PFSK-1 (cell line): ENCODE data around the gene PPP2R2B.

Source experiments
- FOXP2 ChIP-seq: optimal IDR thresholded peaks from 2 replicates; pipeline ENCODE3; 2011; ENCODE audit warnings: borderline replicate concordance, control low read depth, inconsistent platforms; ENCODE audit not compliant: insufficient read depth; ENCODE audit errors: extremely low read length, extremely low read depth
- POLR2AphosphoS5 ChIP-seq: IDR thresholded peaks from 2 replicates; pipeline ENCODE4 v1.6.1; 2012; ENCODE audit warnings: low read depth, mild to moderate bottlenecking, control low read depth, low read length, moderate library complexity
- SIN3A ChIP-seq: IDR thresholded peaks from 2 replicates; pipeline ENCODE4 v1.6.1; 2012; ENCODE audit warnings: mild to moderate bottlenecking, low read length, moderate library complexity, borderline replicate concordance; ENCODE audit not compliant: insufficient read depth
- TAF1 ChIP-seq: IDR thresholded peaks from 2 replicates; pipeline ENCODE4 v1.6.1; 2012; ENCODE audit warnings: low read length, control low read depth, borderline replicate concordance; ENCODE audit not compliant: insufficient read depth
- TF ChIP-seq, protein P1 (sequence below), 2 experiments: IDR thresholded peaks; 2 replicates each; pipeline versions ENCODE4 v1.6.1 to v1.8.0; 2011 to 2012; ENCODE audit warnings: low read depth in 2 of 2, low read length in 2 of 2, control low read depth in 1 of 2, inconsistent platforms in 1 of 2, mild to moderate bottlenecking in 1 of 2, moderate library complexity in 1 of 2; ENCODE audit not compliant: insufficient read depth in 1 of 2

PPP2R2B gene

GRCh38 chr5:146541958-146542849, 336.4 kb downstream of the PPP2R2B start:
- TF ChIP-seq FOXP2: no peak
- no peak for TF ChIP-seq POLR2AphosphoS5
- no peak for TF ChIP-seq SIN3A
- TF ChIP-seq, protein P1, sequence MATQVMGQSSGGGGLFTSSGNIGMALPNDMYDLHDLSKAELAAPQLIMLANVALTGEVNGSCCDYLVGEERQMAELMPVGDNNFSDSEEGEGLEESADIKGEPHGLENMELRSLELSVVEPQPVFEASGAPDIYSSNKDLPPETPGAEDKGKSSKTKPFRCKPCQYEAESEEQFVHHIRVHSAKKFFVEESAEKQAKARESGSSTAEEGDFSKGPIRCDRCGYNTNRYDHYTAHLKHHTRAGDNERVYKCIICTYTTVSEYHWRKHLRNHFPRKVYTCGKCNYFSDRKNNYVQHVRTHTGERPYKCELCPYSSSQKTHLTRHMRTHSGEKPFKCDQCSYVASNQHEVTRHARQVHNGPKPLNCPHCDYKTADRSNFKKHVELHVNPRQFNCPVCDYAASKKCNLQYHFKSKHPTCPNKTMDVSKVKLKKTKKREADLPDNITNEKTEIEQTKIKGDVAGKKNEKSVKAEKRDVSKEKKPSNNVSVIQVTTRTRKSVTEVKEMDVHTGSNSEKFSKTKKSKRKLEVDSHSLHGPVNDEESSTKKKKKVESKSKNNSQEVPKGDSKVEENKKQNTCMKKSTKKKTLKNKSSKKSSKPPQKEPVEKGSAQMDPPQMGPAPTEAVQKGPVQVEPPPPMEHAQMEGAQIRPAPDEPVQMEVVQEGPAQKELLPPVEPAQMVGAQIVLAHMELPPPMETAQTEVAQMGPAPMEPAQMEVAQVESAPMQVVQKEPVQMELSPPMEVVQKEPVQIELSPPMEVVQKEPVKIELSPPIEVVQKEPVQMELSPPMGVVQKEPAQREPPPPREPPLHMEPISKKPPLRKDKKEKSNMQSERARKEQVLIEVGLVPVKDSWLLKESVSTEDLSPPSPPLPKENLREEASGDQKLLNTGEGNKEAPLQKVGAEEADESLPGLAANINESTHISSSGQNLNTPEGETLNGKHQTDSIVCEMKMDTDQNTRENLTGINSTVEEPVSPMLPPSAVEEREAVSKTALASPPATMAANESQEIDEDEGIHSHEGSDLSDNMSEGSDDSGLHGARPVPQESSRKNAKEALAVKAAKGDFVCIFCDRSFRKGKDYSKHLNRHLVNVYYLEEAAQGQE (IDR thresholded peaks at IDR 0.05; ENCODE audit: insufficient read depth in 1 of 2, low read depth in 2 of 2, low read length in 2 of 2): no peak
- no peak for TF ChIP-seq TAF1

DNA sequence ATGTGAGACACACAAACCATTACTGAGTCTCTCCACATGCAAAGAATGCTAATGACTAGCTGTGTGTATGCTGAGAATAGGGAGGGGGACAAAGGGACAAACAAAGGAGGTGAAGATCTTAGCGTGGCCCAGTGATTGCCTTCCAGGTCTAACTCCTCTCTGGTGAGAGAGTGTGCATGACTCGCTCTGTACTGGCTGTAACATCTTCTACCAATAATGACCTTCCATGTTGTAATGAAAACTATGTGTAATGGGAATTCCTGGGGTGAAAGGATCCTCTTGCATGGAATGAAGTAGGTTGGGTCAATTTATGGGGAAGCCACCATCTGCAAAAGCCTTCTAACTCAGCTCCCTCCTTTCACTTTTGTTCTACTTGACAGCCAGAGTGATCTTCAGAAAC, 338.1 kb downstream of the PPP2R2B start:
- TF ChIP-seq SIN3A (no peak), FOXP2 (no peak), TAF1 (no peak), POLR2AphosphoS5 (no peak)
- TF ChIP-seq, protein P1 (IDR thresholded peaks at IDR 0.05; ENCODE audit: insufficient read depth in 1 of 2, low read depth in 2 of 2, low read length in 2 of 2): no peak

- TF ChIP-seq TAF1: no peak
Observed at GRCh38 chr5:146539973-146540372, 338.6 kb downstream of the PPP2R2B start.

GRCh38 chr5:146538432-146538831, 340.1 kb downstream of the PPP2R2B start:
- TF ChIP-seq, protein P1 (IDR thresholded peaks at IDR 0.05; ENCODE audit: insufficient read depth in 1 of 2, low read depth in 2 of 2, low read length in 2 of 2): no peak
- TF ChIP-seq POLR2AphosphoS5: no peak
- TF ChIP-seq TAF1: no peak

GRCh38 chr5:146533882-146534281, 344.7 kb downstream of the PPP2R2B start:
- TF ChIP-seq FOXP2: no peak
- no peak for TF ChIP-seq POLR2AphosphoS5
- no peak for TF ChIP-seq SIN3A
- TF ChIP-seq TAF1: no peak
- TF ChIP-seq, protein P1 (IDR thresholded peaks at IDR 0.05; ENCODE audit: insufficient read depth in 1 of 2, low read depth in 2 of 2, low read length in 2 of 2): no peak
